ENCODE data around the gene SLC8A1. TPM values are rescaled to one million over a fixed set of nuclear protein-coding genes. Genes with fewer than 3 reads are reported as not detected.

Gene SLC8A1
- total and polyA plus RNA-seq, 12 donors = 0.54 to 128 (median 18.5) TPM

GRCh38 chr2:40485318-40485717, 33.4 kb upstream of the SLC8A1 start:
- Histone ChIP-seq H3K4me1 (replicated peaks in 1 of 2) (peaks cover 0 to 14% of the 10 kb centered on the region in 2 donors), H3K27me3 (no peaks in the 10 kb centered on the region), H3K4me3 (no peak overlapping the region), H3K36me3 (replicated peaks in 1 of 2) (no peaks in the 10 kb centered on the region), H3K9me3 (replicated peaks in 1 of 3) (no peaks in the 10 kb centered on the region), H3K27ac (no peak overlapping the region)
- 66 to 78% (median 74%) methylated on average over 2 of the region's 2 CpGs for WGBS, 4 donors
- intact Hi-C loops (cut with DNase I) = no loop called here
- DNase-seq = no peak
- TF ChIP-seq POLR2A (IDR thresholded peaks at IDR 0.05) (no peak), CTCF (IDR thresholded peaks at IDR 0.05) (no peak)

- peaks cover 0 to 12% of the 10 kb centered on the region in 2 donors for H3K4me1 ChIP-seq (replicated peaks in 1 of 2)
- intact Hi-C loops (cut with DNase I) = no loop called here
- WGBS, 4 donors = 81 to 88% (median 87%) methylated on average over 3 of the region's 3 CpGs
Observed at GRCh38 chr2:40483549-40484243, 31.8 kb upstream of the SLC8A1 start.

GRCh38 chr2:40480596-40480995, 28.7 kb upstream of the SLC8A1 start:
- Histone ChIP-seq H3K4me3 (no peak overlapping the region), H3K27ac (peak overlapping the region in 2 of 5 donors; percentile 13 to 55), H3K36me3 (replicated peaks in 1 of 2) (no peaks in the 10 kb centered on the region), H3K9me3 (replicated peaks in 1 of 3) (no peaks in the 10 kb centered on the region), H3K27me3 (no peaks in the 10 kb centered on the region), H3K4me1 (replicated peaks in 1 of 2) (no peaks in the 10 kb centered on the region)
- intact Hi-C loops (cut with DNase I) = no loop called here
- TF ChIP-seq POLR2A (IDR thresholded peaks at IDR 0.05) (no peak), CTCF (IDR thresholded peaks at IDR 0.05) (no peak)
- no peak for DNase-seq
- WGBS, 4 donors = 78 to 87% (median 84%) methylated on average over 5 of the region's 5 CpGs

More at GRCh38 chr2:40483549-40484243, 31.8 kb upstream of the SLC8A1 start:
- TF ChIP-seq POLR2A (IDR thresholded peaks at IDR 0.05) (no peak), CTCF (IDR thresholded peaks at IDR 0.05) (no peak)
- DNase-seq = no peak
- no peak overlapping the region for H3K4me3 ChIP-seq
- no peaks in the 10 kb centered on the region for H3K27me3 ChIP-seq
- H3K36me3 ChIP-seq (replicated peaks in 1 of 2) = no peaks in the 10 kb centered on the region
- no peaks in the 10 kb centered on the region for H3K9me3 ChIP-seq (replicated peaks in 1 of 3)
- no peak overlapping the region for H3K27ac ChIP-seq

- no peak for DNase-seq
- no peaks in the 10 kb centered on the region for H3K4me1 ChIP-seq (replicated peaks in 1 of 2)
- H3K27me3 ChIP-seq = no peaks in the 10 kb centered on the region
- no peaks in the 10 kb centered on the region for H3K36me3 ChIP-seq (replicated peaks in 1 of 2)
- TF ChIP-seq CTCF (IDR thresholded peaks at IDR 0.05) (no peak), POLR2A (IDR thresholded peaks at IDR 0.05) (no peak)
- intact Hi-C loops (cut with DNase I) = no loop called here
- peak overlapping the region in 3 of 5 donors; percentile 12 to 55 (median 13) for H3K27ac ChIP-seq
- no peaks in the 10 kb centered on the region for H3K9me3 ChIP-seq (replicated peaks in 1 of 3)
- H3K4me3 ChIP-seq = no peak overlapping the region
Observed at GRCh38 chr2:40480073-40480472, 28.2 kb upstream of the SLC8A1 start.

Measured in adrenal gland (tissue), 12 donors.